Suprapubic skin (tissue), 4 donors: ENCODE results near the gene API5. TPM values are rescaled to one million over a fixed set of nuclear protein-coding genes. Genes with fewer than 3 reads are reported as not detected.

ENCODE experiments used
- DNase-seq, 2 donors: peaks; one replicate each; pipeline ENCODE4 v3.0.0-alpha.2; 2019; ENCODE audit warnings: low spot score in 2 of 2
- H3K27ac ChIP-seq: fragments of 200-600 bp; sonication (generic); one replicate; pipeline ENCODE4 v1.5.1; 2019
- H3K27me3 ChIP-seq: fragments of 200-600 bp; sonication (generic); one replicate; pipeline ENCODE4 v1.5.1; 2019
- H3K36me3 ChIP-seq: fragments of 200-600 bp; sonication (generic); one replicate; pipeline ENCODE4 v1.5.1; 2019
- H3K4me1 ChIP-seq: fragments of 200-600 bp; sonication (generic); one replicate; pipeline ENCODE4 v1.5.1; 2019
- H3K4me3 ChIP-seq: fragments of 200-600 bp; sonication (generic); one replicate; pipeline ENCODE4 v1.5.1; 2019; ENCODE audit warnings: mild to moderate bottlenecking
- H3K9me3 ChIP-seq: fragments of 200-600 bp; sonication (generic); one replicate; pipeline ENCODE4 v1.5.1; 2019
- EP300 ChIP-seq: sonication (generic); formaldehyde crosslinking; IDR thresholded peaks from one replicate; pipeline ENCODE4 v1.6.1; 2017; ENCODE audit warnings: antibody characterized with exemption
- POLR2A ChIP-seq, 2 donors: fragments of 450-650 bp; IDR thresholded peaks; one replicate each; pipeline ENCODE4 v1.6.1; 2017; ENCODE audit warnings: antibody characterized with exemption in 2 of 2, mild to moderate bottlenecking in 2 of 2, moderate library complexity in 2 of 2
- POLR2AphosphoS5 ChIP-seq, 3 donors: sonication (generic); formaldehyde crosslinking; IDR thresholded peaks; one replicate each; pipeline ENCODE4 v1.6.1; 2017; ENCODE audit warnings: antibody characterized with exemption in 3 of 3
- WGBS: methylation state at CpG from one replicate; pipeline ENCODE4 v1.1.5; 2018; 5-methylcytosine and 5-hydroxymethylcytosine counted together
- total RNA-seq, 4 donors: library from RNA; depleted of rRNA; stranded (reverse); fragments of >200 nt; gene quantifications; one replicate each; pipeline ENCODE4 v1.1.0, GENCODE V29; 2016
- TF ChIP-seq, protein P1 (sequence below), 2 donors: fragments of 200-600 bp in 1 of 2; fragments of 450-650 bp in 1 of 2; sonication (generic) in 1 of 2; IDR thresholded peaks; one replicate each; pipeline ENCODE4 v1.5.1; 2016 to 2019; ENCODE audit warnings: antibody characterized with exemption in 2 of 2, mild to moderate bottlenecking in 1 of 2, moderate library complexity in 1 of 2

API5 gene
- total RNA-seq, 4 donors from 2014 or later, result 50.1 to 69.7 (median 61.9) TPM

DNA sequence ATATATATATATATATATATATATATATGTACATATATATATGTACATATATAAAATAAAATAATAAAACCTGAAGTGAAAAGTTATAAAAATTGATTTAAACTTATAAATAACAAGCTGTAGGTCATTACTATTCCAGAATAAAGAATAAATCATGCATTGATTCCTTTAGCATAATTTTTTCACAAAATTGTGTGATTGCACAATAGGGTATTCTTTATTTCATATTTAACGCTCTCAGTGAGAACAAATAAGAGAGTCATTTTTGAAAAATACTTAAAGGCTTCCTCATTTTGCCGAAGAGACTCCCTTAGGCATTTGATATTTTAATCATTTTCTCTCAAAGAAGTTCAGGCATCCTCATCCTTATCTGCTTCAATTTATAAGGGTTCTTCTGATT, 41.3 kb upstream of the API5 start:
- Histone ChIP-seq H3K36me3 (no peaks in the 10 kb centered on the region), H3K27ac (no peak overlapping the region), H3K9me3 (no peaks in the 10 kb centered on the region), H3K27me3 (no peaks in the 10 kb centered on the region), H3K4me1 (no peaks in the 10 kb centered on the region), H3K4me3 (no peak overlapping the region)
- 79% methylated on average over 2 of the region's 2 CpGs for WGBS
- no peak for DNase-seq
- no peak for TF ChIP-seq POLR2AphosphoS5 (IDR thresholded peaks at IDR 0.05)

GRCh38 chr11:43278193-43278956, 33.4 kb upstream of the API5 start:
- peaks cover 16% of the 10 kb centered on the region for H3K27me3 ChIP-seq
- no peaks in the 10 kb centered on the region for H3K36me3 ChIP-seq
- TF ChIP-seq EP300 (no peak), POLR2AphosphoS5 (IDR thresholded peaks at IDR 0.05) (no peak), POLR2A (IDR thresholded peaks at IDR 0.05) (no peak)
- TF ChIP-seq, protein P1, sequence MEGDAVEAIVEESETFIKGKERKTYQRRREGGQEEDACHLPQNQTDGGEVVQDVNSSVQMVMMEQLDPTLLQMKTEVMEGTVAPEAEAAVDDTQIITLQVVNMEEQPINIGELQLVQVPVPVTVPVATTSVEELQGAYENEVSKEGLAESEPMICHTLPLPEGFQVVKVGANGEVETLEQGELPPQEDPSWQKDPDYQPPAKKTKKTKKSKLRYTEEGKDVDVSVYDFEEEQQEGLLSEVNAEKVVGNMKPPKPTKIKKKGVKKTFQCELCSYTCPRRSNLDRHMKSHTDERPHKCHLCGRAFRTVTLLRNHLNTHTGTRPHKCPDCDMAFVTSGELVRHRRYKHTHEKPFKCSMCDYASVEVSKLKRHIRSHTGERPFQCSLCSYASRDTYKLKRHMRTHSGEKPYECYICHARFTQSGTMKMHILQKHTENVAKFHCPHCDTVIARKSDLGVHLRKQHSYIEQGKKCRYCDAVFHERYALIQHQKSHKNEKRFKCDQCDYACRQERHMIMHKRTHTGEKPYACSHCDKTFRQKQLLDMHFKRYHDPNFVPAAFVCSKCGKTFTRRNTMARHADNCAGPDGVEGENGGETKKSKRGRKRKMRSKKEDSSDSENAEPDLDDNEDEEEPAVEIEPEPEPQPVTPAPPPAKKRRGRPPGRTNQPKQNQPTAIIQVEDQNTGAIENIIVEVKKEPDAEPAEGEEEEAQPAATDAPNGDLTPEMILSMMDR (IDR thresholded peaks at IDR 0.05), result no peak
- no peak overlapping the region for H3K4me3 ChIP-seq
- no peaks in the 10 kb centered on the region for H3K4me1 ChIP-seq
- H3K27ac ChIP-seq, result no peak overlapping the region
- 45% methylated on average over 9 of the region's 9 CpGs for WGBS
- no peaks in the 10 kb centered on the region for H3K9me3 ChIP-seq
- DNase-seq, result no peak

DNA sequence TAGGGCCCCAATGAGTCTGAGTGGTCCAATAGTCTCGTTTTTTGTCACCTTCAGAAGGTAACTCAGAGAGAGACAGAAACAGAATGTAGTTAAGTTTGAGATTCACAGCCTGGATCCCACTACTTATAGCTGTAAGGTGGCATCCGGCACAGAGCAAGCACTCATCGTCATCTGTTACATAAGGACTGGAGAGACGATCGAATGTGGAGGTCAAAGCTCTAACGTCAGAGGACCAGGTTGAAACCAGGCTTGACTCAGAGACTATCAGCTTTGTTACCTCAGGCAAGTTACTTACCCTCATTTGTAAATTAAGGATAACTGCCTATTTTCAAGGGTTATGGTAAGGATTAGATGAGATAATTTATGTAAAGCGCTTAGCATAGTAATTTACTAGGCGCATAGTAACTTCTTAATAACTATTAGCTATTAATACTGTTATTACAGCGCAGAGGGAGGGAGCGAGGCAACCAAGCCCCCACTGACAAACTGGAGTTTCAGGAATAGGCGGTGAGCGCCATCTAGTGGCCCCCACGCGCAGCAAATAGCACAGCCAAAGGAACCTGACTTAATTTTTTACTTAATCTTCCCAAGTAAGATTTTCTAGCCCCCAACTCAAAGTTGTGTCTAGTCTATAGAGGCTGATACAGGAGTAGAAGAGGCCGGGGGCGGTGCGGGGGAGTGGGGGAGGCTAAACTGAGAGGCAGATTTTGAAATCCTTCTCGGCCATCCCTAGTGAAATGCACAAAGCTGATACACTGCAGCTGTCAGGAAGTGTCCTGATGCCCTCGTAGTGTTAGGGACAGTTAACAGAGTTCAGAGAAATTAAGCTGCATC, 29.0 kb upstream of the API5 start:
- Histone ChIP-seq H3K36me3 (no peaks in the 10 kb centered on the region), H3K4me1 (no peaks in the 10 kb centered on the region), H3K9me3 (no peaks in the 10 kb centered on the region), H3K27ac (no peak overlapping the region), H3K27me3 (peaks cover 17% of the 10 kb centered on the region), H3K4me3 (no peak overlapping the region)
- 23% methylated on average over 19 of the region's 19 CpGs for WGBS
- DNase-seq, result no peak
- no peak for TF ChIP-seq POLR2A (IDR thresholded peaks at IDR 0.05)
- TF ChIP-seq, protein P1 (IDR thresholded peaks at IDR 0.05), result peak; percentile 30 to 83

DNA sequence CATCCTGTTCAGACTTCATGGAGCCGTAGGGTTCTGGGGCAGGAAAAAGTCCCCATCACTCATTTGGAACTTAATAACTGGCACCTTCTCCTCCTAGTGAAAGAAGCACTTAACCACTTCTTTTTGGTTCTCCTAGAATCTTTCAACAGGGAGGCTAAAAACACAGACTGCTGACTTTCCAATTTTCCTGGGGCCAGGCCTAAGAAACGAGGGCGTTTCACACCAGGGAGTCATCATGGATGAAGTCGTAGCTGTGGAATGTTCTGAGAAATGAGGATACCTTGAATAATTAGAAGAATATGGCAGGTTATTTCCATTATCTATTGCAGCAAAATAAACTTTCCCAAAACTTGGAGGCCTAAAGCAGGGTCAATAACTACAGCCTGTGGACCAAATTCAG, 26.0 kb upstream of the API5 start:
- Histone ChIP-seq H3K27me3 (peaks cover 15% of the 10 kb centered on the region), H3K36me3 (no peaks in the 10 kb centered on the region), H3K27ac (no peak overlapping the region), H3K4me3 (no peak overlapping the region), H3K9me3 (no peaks in the 10 kb centered on the region), H3K4me1 (no peaks in the 10 kb centered on the region)
- TF ChIP-seq, protein P1 (IDR thresholded peaks at IDR 0.05), result no peak
- no peak for DNase-seq
- WGBS, result 62% methylated on average over 4 of the region's 4 CpGs

- no peaks in the 10 kb centered on the region for H3K9me3 ChIP-seq
- WGBS, result 89% methylated on average over 3 of the region's 3 CpGs
Measured at GRCh38 chr11:43289368-43289767, 22.4 kb upstream of the API5 start.

More at GRCh38 chr11:43289368-43289767, 22.4 kb upstream of the API5 start:
- H3K4me1 ChIP-seq, result no peaks in the 10 kb centered on the region
- TF ChIP-seq, protein P1 (IDR thresholded peaks at IDR 0.05), result no peak
- TF ChIP-seq POLR2AphosphoS5 (IDR thresholded peaks at IDR 0.05) (no peak), POLR2A (IDR thresholded peaks at IDR 0.05) (no peak), EP300 (no peak)
- DNase-seq, result no peak
- H3K36me3 ChIP-seq, result no peaks in the 10 kb centered on the region
- peaks cover 7% of the 10 kb centered on the region for H3K27me3 ChIP-seq
- H3K4me3 ChIP-seq, result no peak overlapping the region
- no peak overlapping the region for H3K27ac ChIP-seq
